ENCODE data around the gene ZNF366. TPM values are rescaled to one million over a fixed set of nuclear protein-coding genes. Genes with fewer than 3 reads are reported as not detected.

Gene ZNF366
- total RNA-seq, 1 experiment from 2014 or later: not detected

DNA sequence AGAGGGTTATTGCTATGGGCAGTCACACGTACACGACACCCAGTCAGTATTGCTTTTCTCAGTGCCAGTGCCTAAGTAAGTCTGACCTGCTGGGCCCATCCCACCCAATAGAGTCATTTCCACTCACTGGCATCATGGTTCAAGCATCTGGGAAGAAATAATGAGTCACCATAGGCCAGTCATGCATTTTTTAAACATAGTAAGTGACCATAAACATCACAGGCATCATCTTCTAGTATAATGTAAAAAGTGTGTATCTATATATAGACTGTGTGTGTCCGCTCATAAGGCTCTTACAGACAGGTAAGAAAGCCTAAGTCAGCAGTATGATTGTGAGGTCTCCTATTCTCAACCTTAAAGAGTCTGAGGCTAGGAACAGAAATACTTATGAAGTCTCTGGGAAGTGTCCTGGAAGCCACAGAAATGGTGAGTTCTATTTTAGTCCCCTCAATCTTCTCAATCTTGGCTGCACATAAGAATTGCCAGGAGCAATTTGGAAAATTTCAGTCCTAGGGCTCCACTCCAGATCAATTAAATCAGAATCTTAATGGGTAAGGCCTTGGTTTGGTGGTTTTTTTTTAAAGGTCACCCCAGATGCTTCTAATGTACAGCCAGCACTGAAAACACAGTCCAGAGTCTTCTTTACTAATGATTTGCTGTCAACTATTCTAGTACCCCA lies 65.2 kb downstream of the ZNF366 start:
- H3K4me1 ChIP-seq (ENCODE audit: control insufficient read depth in 1 of 2, insufficient read depth in 2 of 2, low read length in 2 of 2): peaks cover 0 to 10% of the 10 kb centered on the region in 2 experiments; a peak in 2 of 4 replicates
- H3K9ac ChIP-seq (ENCODE audit: low read length): no peak overlapping the region
- TF ChIP-seq FOSL1 (IDR thresholded peaks at IDR 0.05; ENCODE audit: low read depth) (peak; percentile 28; the same call in 1 of the 2 replicates), EGR1 (IDR thresholded peaks at IDR 0.05; ENCODE audit: low read depth) (no peak), ELF1 (IDR thresholded peaks at IDR 0.05; ENCODE audit: borderline replicate concordance, low read depth) (no peak)
- no peaks in the 10 kb centered on the region for H3K27me3 ChIP-seq (ENCODE audit: insufficient read depth, low read length)
- ChIA-PET POLR2A (no interaction called here), RAD21 (ENCODE audit: low non-redundant PET in 1 of 2, low total read pairs in 2 of 2, uncharacterized antibody in 2 of 2, unreplicated experiment in 2 of 2) (no interaction called here), CTCF (no interaction called here)
- H3K36me3 ChIP-seq (ENCODE audit: control insufficient read depth in 1 of 2, insufficient read depth in 2 of 2, low read length in 2 of 2): no peaks in the 10 kb centered on the region
- H3K9me2 ChIP-seq (ENCODE audit: insufficient read depth): no peaks in the 10 kb centered on the region
- H3K4me2 ChIP-seq (ENCODE audit: low read length): peak overlapping the region; percentile 9; the same call in 1 of the 2 replicates
- intact Hi-C loops (cut with micrococcal nuclease): no loop called here
- H3K27ac ChIP-seq (ENCODE audit: low read depth, low read length): no peak overlapping the region
- DNase-seq (ENCODE audit: low read depth, low spot score) (peak; percentile 4), ATAC-seq (peak; percentile 40; the same call in 1 of the 2 replicates)
- no peaks in the 10 kb centered on the region for H3K79me2 ChIP-seq (ENCODE audit: insufficient read depth, low read length)
- H3K9me3 ChIP-seq (ENCODE audit: control insufficient read depth in 1 of 2, insufficient read depth in 1 of 2, low read depth in 1 of 2, low read length in 2 of 2): no peaks in the 10 kb centered on the region
- no TSS peak for BruUV-seq (replicated peaks)
- no peaks in the 10 kb centered on the region for H4K20me1 ChIP-seq (ENCODE audit: insufficient read depth)
- H2AFZ ChIP-seq (ENCODE audit: low read depth, low read length, poor library complexity, severe bottlenecking): no peak overlapping the region
- no peak overlapping the region for H3K4me3 ChIP-seq (replicated peaks in 1 of 2; ENCODE audit: low read depth in 1 of 2, low read length in 2 of 2)

DNA sequence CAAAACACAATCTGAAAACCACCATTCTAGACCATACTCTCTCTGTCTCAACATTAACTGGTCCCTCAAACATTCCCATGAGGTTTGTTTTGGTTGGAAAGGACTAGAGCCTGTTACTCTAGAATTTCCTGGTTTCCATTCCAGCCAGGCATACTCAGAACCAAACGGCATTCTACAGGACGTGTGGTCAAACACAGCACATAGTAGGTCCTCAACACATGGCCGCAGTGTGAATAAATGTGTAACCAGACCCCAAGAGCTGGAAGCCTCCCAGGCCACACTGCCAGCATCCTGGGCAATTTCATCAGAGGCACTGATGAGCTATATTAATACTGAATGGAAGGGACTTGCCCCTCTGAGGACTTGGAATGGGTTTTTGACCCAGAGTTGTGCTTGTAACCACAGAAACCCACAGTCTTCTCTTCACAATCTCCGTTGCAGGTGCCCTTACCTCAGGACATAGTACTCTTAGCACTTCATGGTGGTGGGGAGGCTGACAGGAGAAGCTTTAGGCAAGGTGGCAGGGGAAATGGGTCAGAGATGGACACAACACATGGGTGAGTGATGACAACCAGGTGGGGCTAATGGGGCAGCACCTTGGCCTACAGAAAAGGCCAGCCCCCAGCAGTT lies 66.0 kb downstream of the ZNF366 start:
- H3K9me3 ChIP-seq (ENCODE audit: control insufficient read depth in 1 of 2, insufficient read depth in 1 of 2, low read depth in 1 of 2, low read length in 2 of 2): no peaks in the 10 kb centered on the region
- ChIA-PET CTCF (no interaction called here), POLR2A (no interaction called here), RAD21 (ENCODE audit: low non-redundant PET in 1 of 2, low total read pairs in 2 of 2, uncharacterized antibody in 2 of 2, unreplicated experiment in 2 of 2) (no interaction called here)
- no peaks in the 10 kb centered on the region for H3K36me3 ChIP-seq (ENCODE audit: control insufficient read depth in 1 of 2, insufficient read depth in 2 of 2, low read length in 2 of 2)
- H2AFZ ChIP-seq (ENCODE audit: low read depth, low read length, poor library complexity, severe bottlenecking): no peak overlapping the region
- no peaks in the 10 kb centered on the region for H3K9me2 ChIP-seq (ENCODE audit: insufficient read depth)
- H3K9ac ChIP-seq (ENCODE audit: low read length): no peak overlapping the region
- H3K4me2 ChIP-seq (ENCODE audit: low read length): no peak overlapping the region
- no peaks in the 10 kb centered on the region for H4K20me1 ChIP-seq (ENCODE audit: insufficient read depth)
- no peak overlapping the region for H3K4me3 ChIP-seq (replicated peaks in 1 of 2; ENCODE audit: low read depth in 1 of 2, low read length in 2 of 2)
- intact Hi-C loops (cut with micrococcal nuclease): no loop called here
- no peak for DNase-seq (ENCODE audit: low read depth, low spot score)
- H3K27me3 ChIP-seq (ENCODE audit: insufficient read depth, low read length): no peaks in the 10 kb centered on the region
- no peak for ATAC-seq
- no TSS peak for BruUV-seq (replicated peaks)
- H3K27ac ChIP-seq (ENCODE audit: low read depth, low read length): no peak overlapping the region
- H3K4me1 ChIP-seq (ENCODE audit: control insufficient read depth in 1 of 2, insufficient read depth in 2 of 2, low read length in 2 of 2): peaks cover 0 to 10% of the 10 kb centered on the region in 2 experiments; a peak in 2 of 4 replicates
- H3K79me2 ChIP-seq (ENCODE audit: insufficient read depth, low read length): no peaks in the 10 kb centered on the region
- TF ChIP-seq, protein P1, sequence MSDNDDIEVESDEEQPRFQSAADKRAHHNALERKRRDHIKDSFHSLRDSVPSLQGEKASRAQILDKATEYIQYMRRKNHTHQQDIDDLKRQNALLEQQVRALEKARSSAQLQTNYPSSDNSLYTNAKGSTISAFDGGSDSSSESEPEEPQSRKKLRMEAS (IDR thresholded peaks at IDR 0.05): no peak
- TF ChIP-seq POLR2AphosphoS5 (IDR thresholded peaks at IDR 0.05; ENCODE audit: low read depth, low read length) (no peak), SRF (IDR thresholded peaks at IDR 0.05; ENCODE audit: low read depth) (no peak), SIN3A (IDR thresholded peaks at IDR 0.05; ENCODE audit: low read depth) (no peak), ELF1 (IDR thresholded peaks at IDR 0.05; ENCODE audit: borderline replicate concordance, low read depth) (no peak), YY1 (IDR thresholded peaks at IDR 0.05; ENCODE audit: extremely low read depth, insufficient replicate concordance, low read depth, low read length) (no peak), CBX3 (IDR thresholded peaks at IDR 0.05; ENCODE audit: low read depth) (no peak), RAD21 (IDR thresholded peaks at IDR 0.05; ENCODE audit: low read depth) (no peak), JUND (IDR thresholded peaks at IDR 0.05) (no peak), FOSL1 (IDR thresholded peaks at IDR 0.05; ENCODE audit: low read depth) (no peak), EGR1 (IDR thresholded peaks at IDR 0.05; ENCODE audit: low read depth) (no peak), ZNF274 (IDR thresholded peaks at IDR 0.05; ENCODE audit: low read depth, low read length) (no peak)
- TF ChIP-seq, protein P2, sequence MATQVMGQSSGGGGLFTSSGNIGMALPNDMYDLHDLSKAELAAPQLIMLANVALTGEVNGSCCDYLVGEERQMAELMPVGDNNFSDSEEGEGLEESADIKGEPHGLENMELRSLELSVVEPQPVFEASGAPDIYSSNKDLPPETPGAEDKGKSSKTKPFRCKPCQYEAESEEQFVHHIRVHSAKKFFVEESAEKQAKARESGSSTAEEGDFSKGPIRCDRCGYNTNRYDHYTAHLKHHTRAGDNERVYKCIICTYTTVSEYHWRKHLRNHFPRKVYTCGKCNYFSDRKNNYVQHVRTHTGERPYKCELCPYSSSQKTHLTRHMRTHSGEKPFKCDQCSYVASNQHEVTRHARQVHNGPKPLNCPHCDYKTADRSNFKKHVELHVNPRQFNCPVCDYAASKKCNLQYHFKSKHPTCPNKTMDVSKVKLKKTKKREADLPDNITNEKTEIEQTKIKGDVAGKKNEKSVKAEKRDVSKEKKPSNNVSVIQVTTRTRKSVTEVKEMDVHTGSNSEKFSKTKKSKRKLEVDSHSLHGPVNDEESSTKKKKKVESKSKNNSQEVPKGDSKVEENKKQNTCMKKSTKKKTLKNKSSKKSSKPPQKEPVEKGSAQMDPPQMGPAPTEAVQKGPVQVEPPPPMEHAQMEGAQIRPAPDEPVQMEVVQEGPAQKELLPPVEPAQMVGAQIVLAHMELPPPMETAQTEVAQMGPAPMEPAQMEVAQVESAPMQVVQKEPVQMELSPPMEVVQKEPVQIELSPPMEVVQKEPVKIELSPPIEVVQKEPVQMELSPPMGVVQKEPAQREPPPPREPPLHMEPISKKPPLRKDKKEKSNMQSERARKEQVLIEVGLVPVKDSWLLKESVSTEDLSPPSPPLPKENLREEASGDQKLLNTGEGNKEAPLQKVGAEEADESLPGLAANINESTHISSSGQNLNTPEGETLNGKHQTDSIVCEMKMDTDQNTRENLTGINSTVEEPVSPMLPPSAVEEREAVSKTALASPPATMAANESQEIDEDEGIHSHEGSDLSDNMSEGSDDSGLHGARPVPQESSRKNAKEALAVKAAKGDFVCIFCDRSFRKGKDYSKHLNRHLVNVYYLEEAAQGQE (IDR thresholded peaks at IDR 0.05; ENCODE audit: low read depth): no peak
- TF ChIP-seq, protein P3, sequence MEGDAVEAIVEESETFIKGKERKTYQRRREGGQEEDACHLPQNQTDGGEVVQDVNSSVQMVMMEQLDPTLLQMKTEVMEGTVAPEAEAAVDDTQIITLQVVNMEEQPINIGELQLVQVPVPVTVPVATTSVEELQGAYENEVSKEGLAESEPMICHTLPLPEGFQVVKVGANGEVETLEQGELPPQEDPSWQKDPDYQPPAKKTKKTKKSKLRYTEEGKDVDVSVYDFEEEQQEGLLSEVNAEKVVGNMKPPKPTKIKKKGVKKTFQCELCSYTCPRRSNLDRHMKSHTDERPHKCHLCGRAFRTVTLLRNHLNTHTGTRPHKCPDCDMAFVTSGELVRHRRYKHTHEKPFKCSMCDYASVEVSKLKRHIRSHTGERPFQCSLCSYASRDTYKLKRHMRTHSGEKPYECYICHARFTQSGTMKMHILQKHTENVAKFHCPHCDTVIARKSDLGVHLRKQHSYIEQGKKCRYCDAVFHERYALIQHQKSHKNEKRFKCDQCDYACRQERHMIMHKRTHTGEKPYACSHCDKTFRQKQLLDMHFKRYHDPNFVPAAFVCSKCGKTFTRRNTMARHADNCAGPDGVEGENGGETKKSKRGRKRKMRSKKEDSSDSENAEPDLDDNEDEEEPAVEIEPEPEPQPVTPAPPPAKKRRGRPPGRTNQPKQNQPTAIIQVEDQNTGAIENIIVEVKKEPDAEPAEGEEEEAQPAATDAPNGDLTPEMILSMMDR (IDR thresholded peaks at IDR 0.05 in 2 of 3, conservative IDR thresholded peaks at IDR 0.05 in 1 of 3; ENCODE audit: borderline replicate concordance in 1 of 3, insufficient read depth in 1 of 3, low read depth in 2 of 3, low read length in 2 of 3): no peak
